HEK293T (cell line): Measurements from ENCODE around the gene PGLYRP3.

Source experiments
- CTCF ChIA-PET: fragments of 350-600 bp; formaldehyde crosslinking; extraction: SDS; loops from one replicate; lab custom pipeline; 2021; ENCODE audit warnings: antibody characterized with exemption, inconsistent platforms; lab: Yijun Ruan, JAX
- POLR2A ChIA-PET: fragments of 350-600 bp; formaldehyde crosslinking; extraction: SDS; loops from one replicate; lab custom pipeline; 2020; ENCODE audit warnings: antibody characterized with exemption, inconsistent platforms; lab: Yijun Ruan, JAX
- DNase-seq: peaks from one replicate; pipeline ENCODE4 v3.0.0; 2012; ENCODE audit warnings: mixed read lengths; ENCODE audit errors: extremely low spot score
- ARNT ChIP-seq: fragments of 450-650 bp; IDR thresholded peaks from 2 replicates; pipeline ENCODE4 v1.6.1; 2017; ENCODE audit warnings: mild to moderate bottlenecking
- BHLHE40 ChIP-seq: fragments of 450-650 bp; IDR thresholded peaks from 2 replicates; pipeline ENCODE4 v1.6.1; 2016; ENCODE audit warnings: mild to moderate bottlenecking, moderate library complexity, borderline replicate concordance
- CTBP1 ChIP-seq: fragments of 450-650 bp; IDR thresholded peaks from 2 replicates; pipeline ENCODE4 v1.6.1; 2016; ENCODE audit warnings: borderline replicate concordance
- ELF4 ChIP-seq: fragments of 450-650 bp; IDR thresholded peaks from 2 replicates; pipeline ENCODE4 v1.6.1; 2017; ENCODE audit warnings: antibody characterized with exemption
- FOXA1 ChIP-seq: fragments of 450-650 bp; IDR thresholded peaks from 2 replicates; pipeline ENCODE4 v1.6.1; 2016; ENCODE audit warnings: mild to moderate bottlenecking
- FOXK2 ChIP-seq: fragments of 450-650 bp; IDR thresholded peaks from 2 replicates; pipeline ENCODE4 v1.6.1; 2016; ENCODE audit warnings: mild to moderate bottlenecking
- FOXM1 ChIP-seq: fragments of 450-650 bp; IDR thresholded peaks from 2 replicates; pipeline ENCODE4 v1.6.1; 2017; ENCODE audit warnings: mild to moderate bottlenecking, borderline replicate concordance
- HDGF ChIP-seq: fragments of 450-650 bp; IDR thresholded peaks from 2 replicates; pipeline ENCODE4 v1.6.1; 2017; ENCODE audit warnings: antibody characterized with exemption, borderline replicate concordance
- L3MBTL2 ChIP-seq: fragments of 450-650 bp; conservative IDR thresholded peaks from 2 replicates; pipeline ENCODE4 v1.6.1; 2016; ENCODE audit warnings: mild to moderate bottlenecking
- LEF1 ChIP-seq: fragments of 450-650 bp; IDR thresholded peaks from 2 replicates; pipeline ENCODE4 v1.6.1; 2017; ENCODE audit warnings: mild to moderate bottlenecking, borderline replicate concordance
- NFRKB ChIP-seq: fragments of 450-650 bp; IDR thresholded peaks from 2 replicates; pipeline ENCODE4 v1.6.1; 2016; ENCODE audit warnings: mild to moderate bottlenecking, moderate library complexity
- SP1 ChIP-seq: fragments of 450-650 bp; IDR thresholded peaks from 2 replicates; pipeline ENCODE4 v1.6.1; 2017
- SUZ12 ChIP-seq: fragments of 450-650 bp; IDR thresholded peaks from 2 replicates; pipeline ENCODE4 v1.6.1; 2016; ENCODE audit warnings: mild to moderate bottlenecking
- TARDBP ChIP-seq: fragments of 450-650 bp; IDR thresholded peaks from 2 replicates; pipeline ENCODE4 v1.6.1; 2016
- ZNF384 ChIP-seq: fragments of 450-650 bp; IDR thresholded peaks from 2 replicates; pipeline ENCODE4 v1.6.1; 2016
- TF ChIP-seq, protein P1 (sequence below): fragments of 450-650 bp; IDR thresholded peaks from 2 replicates; pipeline ENCODE4 v1.6.1; 2016

PGLYRP3 gene

DNA sequence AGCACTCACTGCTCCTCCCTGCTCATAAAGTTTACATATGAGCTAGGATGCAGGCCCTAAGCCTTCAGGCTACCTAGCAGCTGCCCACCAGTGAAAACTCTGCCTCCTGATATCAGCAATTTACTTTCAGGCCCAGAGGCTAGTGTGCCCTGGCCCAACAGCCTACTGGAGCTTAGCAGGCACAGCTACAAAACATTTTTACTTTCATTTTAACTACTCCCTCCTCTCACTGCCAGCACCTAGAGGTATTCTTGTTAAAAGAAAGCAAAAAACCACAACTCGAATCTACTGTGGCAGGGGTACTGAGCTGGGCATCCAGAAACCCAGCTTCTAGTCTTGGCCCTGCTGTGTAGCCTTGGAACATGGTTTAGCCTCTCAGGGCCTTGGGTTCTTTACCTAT is 59.1 kb downstream of the PGLYRP3 start:
- ChIA-PET POLR2A (no interaction called here), CTCF (no interaction called here)
- no peak for TF ChIP-seq FOXM1
- TF ChIP-seq NFRKB, result no peak
- no peak for TF ChIP-seq LEF1
- no peak for TF ChIP-seq ZNF384
- no peak for TF ChIP-seq CTBP1
- TF ChIP-seq SP1, result no peak
- no peak for TF ChIP-seq ARNT
- no peak for TF ChIP-seq SUZ12
- TF ChIP-seq FOXA1, result no peak
- no peak for TF ChIP-seq BHLHE40
- no peak for TF ChIP-seq TARDBP
- TF ChIP-seq, protein P1, sequence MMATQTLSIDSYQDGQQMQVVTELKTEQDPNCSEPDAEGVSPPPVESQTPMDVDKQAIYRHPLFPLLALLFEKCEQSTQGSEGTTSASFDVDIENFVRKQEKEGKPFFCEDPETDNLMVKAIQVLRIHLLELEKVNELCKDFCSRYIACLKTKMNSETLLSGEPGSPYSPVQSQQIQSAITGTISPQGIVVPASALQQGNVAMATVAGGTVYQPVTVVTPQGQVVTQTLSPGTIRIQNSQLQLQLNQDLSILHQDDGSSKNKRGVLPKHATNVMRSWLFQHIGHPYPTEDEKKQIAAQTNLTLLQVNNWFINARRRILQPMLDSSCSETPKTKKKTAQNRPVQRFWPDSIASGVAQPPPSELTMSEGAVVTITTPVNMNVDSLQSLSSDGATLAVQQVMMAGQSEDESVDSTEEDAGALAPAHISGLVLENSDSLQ, result no peak
- no peak for TF ChIP-seq ELF4
- no peak for TF ChIP-seq L3MBTL2
- TF ChIP-seq HDGF, result no peak
- no peak for DNase-seq

DNA sequence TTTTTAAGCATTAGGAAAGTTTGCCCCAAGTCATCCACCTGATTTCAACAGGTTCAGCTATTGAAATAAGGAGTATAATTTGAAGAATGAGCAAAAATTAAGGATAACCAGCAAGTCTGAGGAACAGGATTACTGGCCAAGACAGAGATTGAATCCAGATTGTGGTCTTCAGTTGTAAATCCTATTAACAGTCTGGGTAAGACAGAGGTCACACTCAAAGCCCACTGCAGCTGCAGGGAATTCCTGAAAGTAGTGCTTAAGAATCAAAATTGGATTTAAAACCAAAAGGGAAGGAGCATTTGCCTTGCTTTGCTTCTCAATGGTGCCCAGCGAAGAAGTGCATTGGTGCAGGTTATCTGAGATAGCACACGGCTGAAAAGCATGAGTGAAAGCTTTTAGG is 59.7 kb downstream of the PGLYRP3 start:
- DNase-seq, result no peak
- no peak for TF ChIP-seq CTBP1
- no peak for TF ChIP-seq ARNT
- TF ChIP-seq SUZ12, result no peak
- no peak for TF ChIP-seq SP1
- no peak for TF ChIP-seq FOXK2
- ChIA-PET CTCF (interaction anchor here (0.7 kb wide), 1 partner anchor 9 kb away, joined by 3 read pairs; no protein-coding TSS in a partner anchor), POLR2A (no interaction called here)

DNA sequence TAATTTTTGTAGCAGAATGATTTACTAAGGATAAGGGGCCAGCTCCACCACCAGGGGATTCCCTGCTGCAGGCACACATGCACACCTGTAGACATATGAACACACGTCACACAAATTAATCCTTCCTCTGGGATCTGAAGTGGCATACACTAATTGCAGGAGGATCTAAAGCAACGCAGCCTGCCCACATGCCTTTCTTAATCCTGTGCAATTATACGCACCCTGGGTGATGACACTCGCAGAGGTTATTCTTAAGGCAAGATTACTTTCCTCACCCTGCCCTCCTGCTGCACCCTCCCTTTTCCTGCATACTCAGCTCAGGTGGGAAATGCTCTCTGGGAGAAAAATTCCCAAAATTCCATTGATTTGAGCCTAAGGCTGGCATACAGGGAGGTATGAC is 60.8 kb downstream of the PGLYRP3 start:
- no peak for DNase-seq
- ChIA-PET CTCF (interaction anchor here (0.6 kb wide), 1 partner anchor 259 kb away, joined by 4 read pairs; no protein-coding TSS in a partner anchor), POLR2A (no interaction called here)
- TF ChIP-seq FOXA1 (no peak), FOXK2 (no peak), HDGF (no peak), L3MBTL2 (no peak), ARNT (no peak), SP1 (no peak), CTBP1 (no peak), FOXM1 (no peak), ZNF384 (no peak), NFRKB (no peak), LEF1 (no peak), BHLHE40 (no peak), TARDBP (no peak), SUZ12 (no peak), ELF4 (no peak)
- TF ChIP-seq, protein P1, result no peak

DNA sequence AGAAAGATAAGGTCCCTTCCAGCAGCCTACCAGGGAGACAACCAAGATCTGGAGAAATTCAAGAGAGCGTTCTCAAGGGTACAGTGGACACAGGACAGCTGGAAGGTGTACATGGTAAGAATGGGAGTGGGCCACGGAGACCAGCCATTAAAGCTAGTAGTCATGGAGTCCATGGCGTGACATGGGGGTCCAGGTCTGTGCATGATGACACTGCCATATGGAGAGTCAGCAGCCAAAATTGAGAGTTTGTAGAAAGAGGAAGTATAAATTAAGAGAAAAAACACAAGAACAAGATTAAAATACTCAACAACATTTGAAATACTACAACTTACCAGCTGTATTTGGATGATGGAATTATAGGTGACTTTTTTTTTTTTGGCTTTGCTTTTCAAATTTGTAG is 61.2 kb downstream of the PGLYRP3 start:
- TF ChIP-seq TARDBP, result no peak
- TF ChIP-seq SP1, result no peak
- TF ChIP-seq NFRKB, result no peak
- TF ChIP-seq SUZ12, result no peak
- no peak for TF ChIP-seq FOXM1
- TF ChIP-seq ZNF384, result no peak
- TF ChIP-seq ELF4, result no peak
- TF ChIP-seq LEF1, result no peak
- TF ChIP-seq, protein P1, result no peak
- TF ChIP-seq BHLHE40, result no peak
- TF ChIP-seq ARNT, result no peak
- no peak for TF ChIP-seq CTBP1
- TF ChIP-seq FOXA1, result no peak
- TF ChIP-seq L3MBTL2, result no peak
- no peak for TF ChIP-seq HDGF
- no peak for DNase-seq
- ChIA-PET CTCF (interaction anchor here (0.6 kb wide), 1 partner anchor 259 kb away, joined by 4 read pairs; no protein-coding TSS in a partner anchor), POLR2A (no interaction called here)

DNA sequence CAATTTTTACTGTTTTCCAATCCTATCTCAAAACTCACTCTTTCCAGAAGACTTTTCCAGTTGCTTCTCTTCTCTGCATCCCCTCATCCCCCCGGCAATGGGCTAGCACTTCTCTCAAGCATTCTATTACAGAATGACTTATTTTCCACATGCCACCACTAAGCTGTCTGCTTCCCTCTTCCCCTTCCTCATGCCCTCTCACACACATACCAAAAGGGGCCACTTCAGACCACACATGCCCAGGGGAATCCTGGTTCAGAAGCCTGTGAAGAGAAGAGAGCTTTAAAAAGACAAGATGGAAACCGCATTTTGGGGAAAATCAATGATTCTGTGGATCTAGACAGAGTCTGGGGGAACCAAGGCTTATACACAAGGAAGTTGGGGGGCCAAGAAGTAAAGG is 61.7 kb downstream of the PGLYRP3 start:
- ChIA-PET CTCF (interaction anchor here (0.6 kb wide), 1 partner anchor 260 kb away, joined by 4 read pairs; no protein-coding TSS in a partner anchor), POLR2A (no interaction called here)
- TF ChIP-seq, protein P1, result no peak
- TF ChIP-seq ARNT (no peak), ZNF384 (no peak), ELF4 (no peak), SUZ12 (no peak), LEF1 (no peak), FOXM1 (no peak), BHLHE40 (no peak), SP1 (no peak), CTBP1 (no peak), HDGF (no peak), TARDBP (no peak), NFRKB (no peak), FOXK2 (no peak), FOXA1 (no peak), L3MBTL2 (no peak)
- DNase-seq, result no peak
